NCI-H2029 treated with DMSO at 0.1 percent for 48 hours (cell line): ENCODE data around the gene CHRDL1.

ENCODE experiments used
- DNase-seq: peaks from one replicate; lab custom pipeline; 2025; lab: John Stamatoyannopoulos, UW

The CHRDL1 gene

GRCh38 chrX:110743679-110744340, 51.8 kb downstream of the CHRDL1 start:
- no peak for DNase-seq

DNA sequence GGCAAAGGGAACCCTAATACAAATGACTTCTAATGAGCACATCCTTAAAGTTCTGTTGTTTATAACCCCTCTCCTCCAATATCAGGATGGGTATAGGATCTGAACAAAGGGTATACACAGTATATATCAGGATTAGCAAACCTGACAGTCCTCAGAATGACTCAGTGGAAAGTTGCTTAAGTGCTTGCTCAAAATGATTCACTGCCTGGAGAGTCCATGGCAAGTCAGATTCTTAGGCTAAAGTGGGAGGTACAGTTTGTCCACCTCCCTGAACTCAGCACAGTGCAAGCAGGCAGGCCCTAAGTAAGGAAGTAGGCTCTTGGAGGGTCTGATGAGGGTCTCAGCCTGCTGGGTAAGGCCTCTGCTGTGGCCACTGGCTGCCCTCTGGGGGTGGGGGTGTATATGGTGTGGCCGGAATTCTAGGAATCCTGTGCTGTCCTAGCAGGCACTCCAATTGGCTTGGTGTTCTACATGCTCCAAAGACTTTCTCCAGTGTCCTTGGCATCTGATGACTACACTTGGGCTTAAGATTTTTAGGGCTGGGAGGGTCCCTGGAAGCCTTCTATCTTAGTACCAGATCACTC, 54.3 kb downstream of the CHRDL1 start:
- DNase-seq: no peak

- DNase-seq: no peak
Measured at GRCh38 chrX:110734894-110735541, 60.6 kb downstream of the CHRDL1 start.

- DNase-seq: no peak
Measured at GRCh38 chrX:110734271-110734670, 61.3 kb downstream of the CHRDL1 start.

- DNase-seq: no peak
Measured at GRCh38 chrX:110733166-110733565, 62.5 kb downstream of the CHRDL1 start.

DNA sequence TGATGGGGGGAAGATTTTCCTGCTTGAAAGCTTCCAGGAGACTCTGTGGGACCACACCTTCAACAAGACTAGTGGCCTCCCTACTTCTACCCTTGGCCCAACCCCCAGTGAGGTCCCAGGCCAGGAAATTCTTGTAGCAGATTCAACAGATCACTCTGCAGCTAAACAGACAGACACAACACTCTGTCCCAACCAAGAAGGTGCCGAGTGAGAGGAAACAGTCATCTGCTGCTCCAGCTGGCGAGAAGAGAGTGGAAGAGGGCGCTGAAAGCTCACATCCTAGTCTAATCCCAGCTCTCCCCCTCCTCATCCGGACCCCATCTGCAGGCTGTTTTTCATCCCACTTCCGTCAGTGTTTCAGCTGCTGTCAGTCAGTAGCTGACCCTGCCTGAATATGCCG, 63.4 kb downstream of the CHRDL1 start:
- no peak for DNase-seq

DNA sequence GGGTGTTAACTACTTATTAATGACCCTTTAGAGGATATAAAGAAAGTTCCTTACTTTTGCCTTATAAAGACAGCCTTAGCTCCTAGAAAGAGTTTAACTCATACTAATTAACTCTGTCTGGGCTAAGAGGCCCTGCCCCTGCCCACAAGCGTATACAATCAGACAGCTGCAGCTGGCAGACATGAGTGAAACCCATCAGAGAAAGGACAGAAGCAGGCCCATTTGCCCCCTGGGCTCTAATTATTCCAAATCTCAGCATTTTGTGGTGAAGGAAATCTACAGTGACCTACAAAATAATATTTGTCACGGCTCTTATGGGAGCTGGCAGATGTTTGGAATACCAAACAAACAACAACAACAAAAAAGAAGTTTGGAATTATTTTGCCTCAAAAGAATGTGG, 71.8 kb downstream of the CHRDL1 start:
- DNase-seq: no peak

DNA sequence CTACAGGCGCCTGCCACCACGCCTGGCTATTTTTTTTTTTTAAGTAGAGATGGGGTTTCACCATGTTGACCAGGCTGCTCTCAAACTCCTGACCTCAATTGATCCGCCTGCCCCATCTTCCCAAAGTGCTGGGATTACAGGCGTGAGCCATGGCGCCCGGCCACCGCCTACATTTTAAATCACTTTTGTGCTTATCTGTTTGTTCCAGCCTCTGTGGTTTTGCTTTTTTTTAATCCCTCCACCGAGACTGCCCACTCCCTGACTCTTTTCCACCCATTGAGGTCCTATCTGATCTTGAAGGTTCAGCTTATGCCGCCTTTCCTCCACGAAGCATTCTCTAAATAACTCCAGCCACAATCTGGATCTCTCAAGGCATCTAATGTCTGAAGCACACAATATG, 73.5 kb downstream of the CHRDL1 start:
- no peak for DNase-seq

DNA sequence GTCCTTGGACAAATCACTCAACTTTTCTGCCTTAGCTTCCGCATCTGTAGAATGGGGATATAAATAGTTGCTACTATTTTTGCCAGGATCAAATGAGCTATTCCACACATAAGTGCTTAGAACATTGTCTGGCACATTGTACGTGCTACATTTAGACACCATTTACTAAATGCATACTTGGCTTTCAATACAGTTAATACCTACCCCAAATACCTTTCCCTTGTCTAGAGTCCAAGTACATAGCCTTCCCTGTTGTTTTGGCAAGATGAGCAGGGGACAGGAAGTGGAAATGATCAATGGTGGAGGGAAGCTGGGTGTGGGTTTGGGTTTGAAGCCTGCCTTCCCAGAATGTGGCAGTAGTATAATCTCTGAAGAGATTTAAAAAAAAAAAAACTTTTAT, 82.0 kb downstream of the CHRDL1 start:
- DNase-seq: no peak

GRCh38 chrX:110706446-110706845, 89.2 kb downstream of the CHRDL1 start:
- DNase-seq: no peak

DNA sequence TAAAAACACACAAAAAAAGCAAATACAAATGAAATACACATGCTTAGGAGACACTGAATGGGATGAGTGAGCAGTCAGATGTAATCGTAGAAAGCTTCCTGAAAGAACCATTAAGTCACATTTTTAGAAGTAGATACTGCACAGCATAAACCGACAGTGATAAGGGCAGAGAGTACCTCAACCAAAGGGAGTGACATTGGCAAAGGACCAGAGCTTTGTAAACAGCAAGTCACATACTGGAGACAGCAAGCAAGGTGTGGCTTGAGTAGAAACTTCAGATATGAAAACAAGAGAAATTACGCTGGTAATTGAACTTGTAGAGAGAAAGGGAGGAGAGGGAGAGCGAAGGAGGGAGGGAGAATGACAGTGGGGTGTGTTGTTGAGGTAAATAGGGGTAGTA, 92.0 kb downstream of the CHRDL1 start:
- no peak for DNase-seq

DNA sequence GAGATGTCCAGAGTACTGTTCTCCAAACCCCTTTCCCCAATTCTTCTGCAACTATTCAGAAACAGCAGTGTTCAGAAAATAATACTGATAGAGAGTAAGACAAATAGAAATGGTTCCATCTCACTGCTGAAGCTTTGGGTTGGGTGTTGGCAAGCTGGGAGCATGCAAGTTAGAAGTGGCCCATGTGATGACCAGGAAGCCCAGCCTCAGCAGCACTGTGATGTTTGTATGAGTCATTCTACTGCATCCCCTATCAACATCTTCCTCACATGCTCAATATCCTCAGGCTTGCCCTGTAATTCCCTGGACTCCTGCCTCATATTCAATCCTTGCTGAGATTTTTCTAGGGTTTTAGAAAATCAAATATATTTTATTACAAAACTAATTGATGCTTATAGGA, 96.5 kb downstream of the CHRDL1 start:
- DNase-seq: no peak

DNA sequence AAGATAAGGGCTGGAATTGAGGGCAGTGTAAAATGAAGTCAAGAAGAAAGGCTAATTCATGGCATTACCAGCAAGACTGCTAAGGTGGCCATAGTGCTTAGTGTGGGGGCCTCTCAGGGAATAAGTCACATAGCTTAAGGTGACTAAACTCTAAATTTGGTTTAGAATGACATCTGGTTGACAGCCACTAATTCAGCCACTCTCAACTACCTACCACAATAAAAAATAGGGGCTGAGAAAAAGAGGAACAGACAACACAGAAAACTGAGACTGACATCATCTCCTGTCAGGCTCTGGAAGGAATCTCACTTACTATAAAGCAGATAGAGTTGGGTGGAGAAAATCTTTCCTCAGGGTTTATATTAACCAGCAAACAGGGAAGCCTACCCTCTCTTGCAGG, 96.9 kb downstream of the CHRDL1 start:
- DNase-seq: no peak

DNA sequence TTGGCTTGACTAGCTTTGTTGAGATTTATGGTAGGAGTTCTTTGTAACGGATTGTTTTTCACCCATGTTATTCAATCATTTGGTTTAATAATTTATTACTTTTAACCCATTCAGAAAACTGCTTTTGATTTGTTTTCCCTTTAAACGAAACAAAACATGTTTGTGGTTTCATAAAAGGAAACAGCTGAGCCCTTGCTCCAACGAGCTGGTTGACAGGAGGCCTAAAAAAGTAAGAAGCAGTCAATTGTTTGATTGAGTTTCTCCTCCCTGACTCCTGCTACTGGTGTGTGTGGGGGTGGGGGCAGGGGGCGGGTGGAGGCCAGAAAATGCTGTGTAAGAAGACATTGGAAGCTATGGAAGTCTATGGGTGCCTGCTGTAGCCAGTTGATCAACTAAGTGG, 102.8 kb downstream of the CHRDL1 start:
- DNase-seq: no peak

DNA sequence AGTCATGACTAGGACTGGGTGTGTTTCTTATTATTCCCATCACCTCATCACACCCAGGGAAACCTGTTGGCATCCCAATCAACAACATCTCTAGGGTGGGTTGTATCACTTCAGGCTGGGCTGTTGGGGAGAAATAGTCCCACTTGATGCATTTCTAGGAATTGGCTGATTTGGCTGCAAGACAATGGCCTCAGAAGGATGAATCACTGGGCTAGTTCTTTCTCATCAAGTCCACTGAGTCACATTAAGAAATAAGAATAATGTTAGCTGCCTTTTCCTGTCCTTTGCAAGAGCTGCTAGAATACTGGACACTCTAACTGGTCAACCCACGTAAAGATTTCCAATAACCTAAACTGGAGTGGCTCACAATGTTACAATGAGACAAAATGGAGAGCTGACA, 104.2 kb downstream of the CHRDL1 start:
- no peak for DNase-seq

GRCh38 chrX:110684653-110685052, 111.0 kb downstream of the CHRDL1 start:
- DNase-seq: no peak

GRCh38 chrX:110683925-110684324, 111.7 kb downstream of the CHRDL1 start:
- DNase-seq: no peak

DNA sequence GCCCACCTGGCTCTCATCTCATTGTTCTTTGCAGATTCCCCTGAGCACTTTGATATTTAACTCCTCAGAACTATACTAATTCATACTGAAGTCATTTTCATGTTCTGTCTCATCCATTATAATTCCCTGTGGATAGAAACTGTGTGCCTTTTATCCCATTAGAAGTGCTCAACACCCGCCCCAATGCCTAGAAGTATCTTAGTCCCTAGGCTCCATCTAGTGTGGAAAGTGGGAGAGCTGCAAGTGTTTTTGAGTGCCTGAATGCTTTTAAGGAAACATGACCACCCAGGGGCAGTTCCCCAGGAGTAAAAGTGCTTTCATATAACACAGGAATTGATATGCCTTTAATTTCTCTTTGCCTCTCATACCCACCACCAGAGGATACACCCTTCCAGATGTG, 117.0 kb downstream of the CHRDL1 start:
- no peak for DNase-seq

DNA sequence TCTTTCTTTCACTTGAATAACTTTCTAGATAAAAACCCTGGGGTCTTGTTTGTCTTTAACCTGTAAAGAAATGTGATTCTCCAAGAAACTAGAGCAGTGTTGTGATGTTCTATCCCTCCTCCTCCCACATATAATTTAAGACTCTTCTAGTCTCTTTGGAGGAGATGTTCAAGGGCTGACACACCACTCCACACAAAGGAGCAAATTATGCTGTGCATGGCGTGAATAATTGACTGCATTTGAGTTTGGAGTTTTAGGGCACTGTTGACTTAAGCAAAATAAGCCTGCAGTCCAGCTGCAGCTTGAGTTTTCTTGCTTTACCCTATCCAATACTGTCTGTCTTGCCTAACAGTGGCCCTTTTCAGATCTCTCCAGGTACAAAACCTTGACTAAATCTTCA, 119.7 kb downstream of the CHRDL1 start:
- DNase-seq: no peak

DNA sequence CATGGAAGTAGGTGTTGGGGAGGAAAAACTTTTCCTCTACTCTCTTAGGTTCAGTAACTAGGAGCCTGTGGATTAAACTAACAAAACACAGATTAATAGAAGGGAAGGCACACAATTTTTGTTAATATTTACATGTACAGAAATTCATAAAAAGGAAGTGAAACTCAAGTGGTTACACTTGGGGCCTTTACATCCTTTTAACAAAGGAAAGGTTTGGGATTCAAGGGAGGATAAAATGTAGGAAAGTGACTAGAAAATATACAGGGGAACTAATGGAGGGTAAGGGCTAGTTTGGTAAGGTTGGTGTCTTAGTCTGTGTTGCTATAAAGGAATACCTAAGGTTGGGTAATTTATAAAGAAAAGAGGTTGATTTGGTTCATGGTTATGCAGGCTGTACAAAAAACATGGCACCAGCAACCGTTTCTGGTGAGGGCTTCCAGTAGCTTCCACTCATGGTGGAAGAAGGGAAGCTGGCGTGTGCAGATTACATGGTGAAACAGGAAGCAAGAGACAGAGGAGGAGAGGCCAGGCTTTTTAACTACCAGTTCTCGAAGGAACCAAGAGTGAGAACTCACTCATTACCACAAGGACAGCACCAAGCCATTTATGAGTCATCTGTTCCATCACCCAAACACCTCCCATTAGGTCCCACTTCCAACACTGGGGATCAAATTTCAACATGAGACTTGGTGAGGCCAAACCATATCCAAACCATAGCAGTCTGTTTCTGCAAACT, 124.4 kb downstream of the CHRDL1 start:
- no peak for DNase-seq

DNA sequence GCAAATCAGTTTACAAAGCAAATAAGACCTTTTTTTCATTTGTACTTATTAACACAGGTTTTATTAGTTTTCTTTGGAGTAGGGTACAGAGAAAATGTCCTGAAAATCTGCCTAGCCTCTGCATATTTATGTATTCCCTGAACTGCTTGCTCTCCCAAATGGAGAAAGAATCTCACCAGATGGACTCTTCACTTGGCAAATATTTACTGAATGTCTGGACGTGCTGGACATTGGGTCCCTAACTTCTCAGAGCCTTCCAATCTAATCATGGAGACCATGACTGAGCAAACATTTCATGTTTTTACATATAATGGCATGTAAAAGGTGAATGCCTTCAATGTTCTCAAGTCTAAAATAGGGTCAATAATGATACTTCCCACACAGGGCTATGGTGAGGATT, 126.0 kb downstream of the CHRDL1 start:
- DNase-seq: no peak

GRCh38 chrX:110667706-110668105, 127.9 kb downstream of the CHRDL1 start:
- no peak for DNase-seq
